HepG2 (cell line): ENCODE measurements around the gene IRAK2. TPM values are rescaled to one million over a fixed set of nuclear protein-coding genes. Genes with fewer than 3 reads are reported as not detected.

ENCODE experiments used
- ATAC-seq: fragments of 200-7000 bp; cut with Tn5 transposase; 3 replicates; pipeline ENCODE4 v1.9.1; 2020; ENCODE audit warnings: mild to moderate bottlenecking, moderate library complexity
- BruUV-seq: library from RNA; stranded (reverse); fragments of 400-500 nt; replicated peaks from 2 replicates; lab custom pipeline; 2021; lab: Mats Ljungman, UMichigan
- CTCF ChIA-PET: fragments of 300-600 bp; formaldehyde crosslinking; extraction: SDS; loops from one replicate; lab custom pipeline; 2021; ENCODE audit warnings: low total read pairs, inconsistent platforms, low intra/inter-chr PET ratio; lab: Yijun Ruan, JAX
- POLR2A ChIA-PET: fragments of 350-600 bp; sonication (Branson Sonifier 250); formaldehyde crosslinking; loops from one replicate; lab custom pipeline; 2020; ENCODE audit warnings: antibody characterized with exemption, inconsistent platforms; lab: Yijun Ruan, JAX
- DNase-seq: peaks from one replicate; pipeline ENCODE4 v3.0.0-alpha.2; 2015; ENCODE audit warnings: low spot score
- FAIRE-seq: peaks from 3 replicates; lab custom pipeline; 2011; peaks lifted over from hg19 to GRCh38; lab: Jason Lieb, UNC
- H2AFZ ChIP-seq: one replicate; pipeline ENCODE4 v1.6.1; 2011; ENCODE audit warnings: low read length, inconsistent platforms
- H3K27ac ChIP-seq: fragments of 300-600 bp; 3 replicates; pipeline ENCODE4 v1.8.0; 2011; ENCODE audit warnings: mixed run types, mild to moderate bottlenecking, mixed read lengths, low read length, inconsistent platforms; ENCODE audit not compliant: insufficient read depth; ENCODE audit errors: extremely low read length
- H3K27me3 ChIP-seq, 2 experiments: fragments of 200-600 bp in 1 of 2; 2 replicates in 1 of 2; 3 replicates in 1 of 2; pipeline versions ENCODE4 v1.6.0 to v1.8.0; 2011; ENCODE audit warnings: low read length in 2 of 2, mild to moderate bottlenecking in 2 of 2, moderate library complexity in 2 of 2, inconsistent platforms in 1 of 2; ENCODE audit not compliant: insufficient read depth in 2 of 2, control insufficient read depth in 1 of 2
- H3K36me3 ChIP-seq, 2 experiments: fragments of 200-600 bp in 1 of 2; replicated peaks in 1 of 2; 2 replicates in 1 of 2; 3 replicates in 1 of 2; pipeline versions ENCODE4 v1.5.1 to v1.8.0; 2011; ENCODE audit warnings: low read length in 2 of 2, inconsistent platforms in 1 of 2; ENCODE audit not compliant: insufficient read depth in 2 of 2, control insufficient read depth in 1 of 2
- H3K4me1 ChIP-seq: 2 replicates; pipeline ENCODE4 v1.5.1; 2012; ENCODE audit warnings: low read length, inconsistent platforms; ENCODE audit not compliant: insufficient read depth
- H3K4me2 ChIP-seq: 2 replicates; pipeline ENCODE4 v1.6.0; 2011; ENCODE audit warnings: low read depth, low read length, inconsistent platforms
- H3K4me3 ChIP-seq, 3 experiments: fragments of 200-600 bp in 1 of 3; sonication (generic), shearing (Covaris generic) in 1 of 3; replicated peaks in 1 of 3; 2 replicates each; pipeline ENCODE4 v1.5.1; 2011 to 2016; ENCODE audit warnings: low read length in 3 of 3, inconsistent platforms in 2 of 3, low read depth in 2 of 3, mild to moderate bottlenecking in 2 of 3, control low read depth in 1 of 3, mixed read lengths in 1 of 3; ENCODE audit not compliant: insufficient read depth in 1 of 3
- H3K79me2 ChIP-seq: one replicate; pipeline ENCODE4 v1.6.1; 2011; ENCODE audit warnings: low read length, inconsistent platforms; ENCODE audit not compliant: insufficient read depth
- H3K9ac ChIP-seq: 2 replicates; pipeline ENCODE4 v1.6.0; 2011; ENCODE audit warnings: mild to moderate bottlenecking, low read depth, low read length, inconsistent platforms; ENCODE audit not compliant: insufficient read depth
- H3K9me3 ChIP-seq: 2 replicates; pipeline ENCODE4 v1.5.1; 2012; ENCODE audit warnings: mild to moderate bottlenecking, low read length
- H4K20me1 ChIP-seq: 2 replicates; pipeline ENCODE4 v1.6.0; 2011; ENCODE audit warnings: inconsistent platforms, mild to moderate bottlenecking, low read length, moderate library complexity; ENCODE audit not compliant: insufficient read depth
- FOSL2 ChIP-seq: sonication (generic); formaldehyde crosslinking; IDR thresholded peaks from 2 replicates; pipeline ENCODE4 v1.4.0; 2020; ENCODE audit warnings: missing genetic modification reagents
- FOXO4 ChIP-seq: sonication (generic); formaldehyde crosslinking; conservative IDR thresholded peaks from 2 replicates; pipeline ENCODE4 v1.8.1; 2023; ENCODE audit warnings: missing genetic modification reagents
- MYC ChIP-seq: sonication (generic); formaldehyde crosslinking; IDR thresholded peaks from 2 replicates; pipeline ENCODE4 v1.9.0; 2021; ENCODE audit warnings: missing genetic modification reagents, borderline replicate concordance
- RBM22 ChIP-seq: fragments of 200-400 bp; formaldehyde crosslinking; optimal IDR thresholded peaks from 2 replicates; pipeline ENCODE3; 2017; ENCODE audit warnings: mild to moderate bottlenecking, low read length, moderate library complexity
- ZBTB21 ChIP-seq: sonication (generic); formaldehyde crosslinking; IDR thresholded peaks from 2 replicates; pipeline ENCODE4 v1.4.0; 2020; ENCODE audit warnings: missing genetic modification reagents
- ZBTB38 ChIP-seq: sonication (generic); formaldehyde crosslinking; IDR thresholded peaks from 2 replicates; pipeline ENCODE4 v1.5.1; 2020; ENCODE audit warnings: mild to moderate bottlenecking, missing genetic modification reagents
- ZNF572 ChIP-seq: sonication (generic); formaldehyde crosslinking; IDR thresholded peaks from 2 replicates; pipeline ENCODE4 v1.5.1; 2020; ENCODE audit warnings: mild to moderate bottlenecking, missing genetic modification reagents
- ZNF687 ChIP-seq: sonication (generic); formaldehyde crosslinking; IDR thresholded peaks from 2 replicates; pipeline ENCODE4 v1.5.1; 2020; ENCODE audit warnings: mild to moderate bottlenecking, missing genetic modification reagents, moderate library complexity
- WGBS: methylation state at CpG from one replicate; pipeline ENCODE4 v1.1.6; 2017; ENCODE audit warnings: low lambda C conversion rate; 5-methylcytosine and 5-hydroxymethylcytosine counted together
- in situ Hi-C: cut with HindIII; loops from 2 replicates; pipeline ENCODE4 v1.10.0; 2017; ENCODE audit warnings: low pct_unique_long_range_greater_than_20kb; ENCODE audit not compliant: extremely low pct_ligation_motif_present
- intact Hi-C: fragments of 100-400 bp; cut with micrococcal nuclease; formaldehyde crosslinking; loops from one replicate; pipeline ENCODE4 v1.10.0; 2022; ENCODE audit not compliant: unreplicated experiment
- polyA plus RNA-seq, 8 experiments: library from polyadenylated mRNA; depleted of rRNA in 3 of 8; stranded (reverse) in 7 of 8; unstranded in 1 of 8; fragments of >200 nt; fragmentation: Illumina TruSeq in 4 of 8; extraction: Trizol in 4 of 8; gene quantifications; 2 replicates each; pipeline versions ENCODE4 v1.2.1 to v1.2.3, GENCODE V29; 2011 to 2016; ENCODE audit warnings: low read depth in 4 of 8, missing spikeins in 1 of 8, mixed read lengths in 1 of 8; ENCODE audit not compliant: insufficient read depth in 1 of 8
- total RNA-seq, 5 experiments: library from RNA; depleted of rRNA; stranded (reverse); fragments of >200 nt; fragmentation: Illumina TruSeq; extraction: Trizol; gene quantifications; 2 replicates each; pipeline ENCODE4 v1.2.3, GENCODE V29; 2016; ENCODE audit warnings: low read depth in 1 of 5

Gene IRAK2
- total and polyA plus RNA-seq, 2 of the 13 experiments (the other 11 are each of a cell fraction or from before 2014, with no cell fraction given) = 13.1 to 23.3 TPM

GRCh38 chr3:10198761-10199649 is 34.3 kb downstream of the IRAK2 start:
- Histone ChIP-seq H4K20me1 (no peaks in the 10 kb centered on the region), H3K4me2 (no peak overlapping the region), H3K9me3 (no peaks in the 10 kb centered on the region), H3K27me3 (no peaks in the 10 kb centered on the region), H3K79me2 (peaks cover 11% of the 10 kb centered on the region), H3K4me1 (peaks cover 63% of the 10 kb centered on the region), H3K9ac (0 out of 2 replicates have a peak overlapping the region, but pooled peaks have one; percentile 10), H3K4me3 (no peak overlapping the region), H3K27ac (no peak overlapping the region), H3K36me3 (peaks cover 7 to 32% of the 10 kb centered on the region in 2 experiments; a peak in 4 of 5 replicates), H2AFZ (no peak overlapping the region)
- no TSS peak for BruUV-seq
- ChIA-PET CTCF (no interaction called here), POLR2A (no interaction called here)
- DNase-seq (peak; percentile 12), FAIRE-seq (no peak), ATAC-seq (no peak)
- in situ Hi-C loops (no loop called here), intact Hi-C loops (no loop called here)
- TF ChIP-seq ZNF687 (CRISPR knock-in tag) (peak; percentile 19; the same call in 1 of the 2 replicates), MYC (CRISPR knock-in tag) (no peak), ZBTB38 (0 out of 2 replicates have a peak, but pooled peaks have one; percentile 32), FOXO4 (CRISPR knock-in tag) (0 out of 2 replicates have a peak, but pooled peaks have one; percentile 17), ZNF572 (CRISPR knock-in tag) (no peak), ZBTB21 (CRISPR knock-in tag) (peak; percentile 66), RBM22 (peak; percentile 20), FOSL2 (CRISPR knock-in tag) (peak; percentile 29; the same call in 1 of the 2 replicates)
- 93% methylated on average over 12 of the region's 12 CpGs for WGBS
